HL-60/S4 treated with phorbol 12-myristate 13-acetate at 8.2 ng/mL for 4 days and 3 days (cell line): ENCODE results near the gene SFXN5.

Experiments
- in situ Hi-C: fragments of 300-500 bp; cut with MboI; formaldehyde crosslinking; loops from 2 replicates; pipeline ENCODE4 v1.15.0; 2022; ENCODE audit warnings: low sequenced_read_pairs

SFXN5 gene

GRCh38 chr2:73053316-73054114, 18.0 kb downstream of the SFXN5 start:
- in situ Hi-C loops, result no loop called here

GRCh38 chr2:73050121-73050545, 21.4 kb downstream of the SFXN5 start:
- in situ Hi-C loops, result no loop called here

GRCh38 chr2:73043929-73044832, 27.3 kb downstream of the SFXN5 start:
- in situ Hi-C loops, result no loop called here

- in situ Hi-C loops, result no loop called here
Measured at GRCh38 chr2:73043276-73043675, 28.2 kb downstream of the SFXN5 start.

- in situ Hi-C loops, result no loop called here
Measured at GRCh38 chr2:73037947-73038585, 33.4 kb downstream of the SFXN5 start.

- in situ Hi-C loops, result no loop called here
Measured at GRCh38 chr2:73036766-73037165, 34.7 kb downstream of the SFXN5 start.

GRCh38 chr2:73035899-73036711, 35.4 kb downstream of the SFXN5 start:
- in situ Hi-C loops, result no loop called here

- in situ Hi-C loops, result no loop called here
Measured at GRCh38 chr2:73034661-73035375, 36.7 kb downstream of the SFXN5 start.

GRCh38 chr2:73033766-73034381, 37.6 kb downstream of the SFXN5 start:
- in situ Hi-C loops, result no loop called here

- in situ Hi-C loops, result no loop called here
Measured at GRCh38 chr2:73033142-73033765, 38.3 kb downstream of the SFXN5 start.

GRCh38 chr2:73032702-73033097, 38.8 kb downstream of the SFXN5 start:
- in situ Hi-C loops, result no loop called here

GRCh38 chr2:73031725-73032701, 39.5 kb downstream of the SFXN5 start:
- in situ Hi-C loops, result no loop called here

GRCh38 chr2:73031095-73031678, 40.3 kb downstream of the SFXN5 start:
- in situ Hi-C loops, result no loop called here

GRCh38 chr2:73028841-73029240, 42.7 kb downstream of the SFXN5 start:
- in situ Hi-C loops, result no loop called here

- in situ Hi-C loops, result no loop called here
Measured at GRCh38 chr2:73027340-73027739, 44.2 kb downstream of the SFXN5 start.

- in situ Hi-C loops, result no loop called here
Measured at GRCh38 chr2:73023497-73023896, 48.0 kb downstream of the SFXN5 start.

GRCh38 chr2:73022024-73022568, 49.4 kb downstream of the SFXN5 start:
- in situ Hi-C loops, result no loop called here
